Measurements from ENCODE around the gene CALR3.

Gene CALR3

GRCh38 chr19:16495982-16496612 is at the start of gene CALR3, which contains the start of gene C19orf44:
CALR3 (minus strand) TSS chr19:16496167; CDS start chr19:16496129, 38 bp downstream.
C19orf44 (plus strand) TSS chr19:16496394; CDS start chr19:16500793, 4,399 bp downstream.
- H3K27ac ChIP-seq, result peak within 1 kb of the TSS; percentile 83
- TF ChIP-seq CTCF (conservative IDR thresholded peaks at IDR 0.05), result no peak; the same call in 1 of the 2 replicates

GRCh38 chr19:16544473-16545231 is 48.7 kb upstream of the CALR3 start:
- TF ChIP-seq CTCF (conservative IDR thresholded peaks at IDR 0.05), result no peak
- peak overlapping the region; percentile 96; the same call in 1 of the 2 replicates for H3K27ac ChIP-seq

- H3K27ac ChIP-seq, result peak overlapping the region; percentile 96
Observed at GRCh38 chr19:16543734-16544133, 47.8 kb upstream of the CALR3 start.

- peak overlapping the region; percentile 96 for H3K27ac ChIP-seq
- no peak for TF ChIP-seq CTCF (conservative IDR thresholded peaks at IDR 0.05)
Observed at GRCh38 chr19:16542910-16543472, 47.0 kb upstream of the CALR3 start.

GRCh38 chr19:16542045-16542909 is 46.3 kb upstream of the CALR3 start, which contains the start of gene CHERP:
CHERP (minus strand) TSS chr19:16542437; CDS start chr19:16542378, 59 bp downstream.
- TF ChIP-seq CTCF (conservative IDR thresholded peaks at IDR 0.05), result no peak
- peak within 1 kb of the TSS; percentile 96 for H3K27ac ChIP-seq

GRCh38 chr19:16541526-16542044 is 45.6 kb upstream of the CALR3 start:
- H3K27ac ChIP-seq, result peak overlapping the region; percentile 96
- TF ChIP-seq CTCF (conservative IDR thresholded peaks at IDR 0.05), result no peak

- H3K27ac ChIP-seq, result peak overlapping the region; percentile 96; the same call in 1 of the 2 replicates
- no peak for TF ChIP-seq CTCF (conservative IDR thresholded peaks at IDR 0.05)
Observed at GRCh38 chr19:16540948-16541347, 45.0 kb upstream of the CALR3 start.

All from VCaP (cell line).